Gastroesophageal sphincter (tissue), 4 donors: ENCODE results near the gene CSPG4. TPM values are rescaled to one million over a fixed set of nuclear protein-coding genes. Genes with fewer than 3 reads are reported as not detected.

Source experiments
- ATAC-seq: fragments of 150-250 bp; one replicate; pipeline ENCODE4 v1.9.1; 2016; ENCODE audit warnings: mild to moderate bottlenecking, moderate library complexity
- H3K27ac ChIP-seq, 4 donors: fragments of 200-600 bp; sonication (generic) in 3 of 4; 1 replicate in 3 of 4; 2 replicates in 1 of 4; pipeline ENCODE4 v1.5.1; 2016 to 2019
- H3K27me3 ChIP-seq: fragments of 200-600 bp; sonication (generic); one replicate; pipeline ENCODE4 v1.5.1; 2019
- H3K36me3 ChIP-seq, 2 donors: fragments of 200-600 bp; sonication (generic); one replicate each; pipeline ENCODE4 v1.5.1; 2019; ENCODE audit warnings: control low read depth in 1 of 2
- H3K4me1 ChIP-seq, 3 donors: fragments of 200-600 bp; sonication (generic); 1 replicate in 2 of 3; 2 replicates in 1 of 3; pipeline ENCODE4 v1.5.1; 2016 to 2019; ENCODE audit warnings: control low read depth in 2 of 3
- H3K4me3 ChIP-seq, 2 donors: fragments of 200-600 bp; sonication (generic); one replicate each; pipeline ENCODE4 v1.5.1; 2019; ENCODE audit warnings: mild to moderate bottlenecking in 1 of 2, moderate library complexity in 1 of 2
- H3K9me3 ChIP-seq, 3 donors: fragments of 200-600 bp; sonication (generic); one replicate each; pipeline ENCODE4 v1.5.1; 2017 to 2019; ENCODE audit warnings: control low read depth in 2 of 3
- CTCF ChIP-seq, 4 experiments: fragments of 200-600 bp in 2 of 4; fragments of 450-650 bp in 2 of 4; sonication (generic) in 1 of 4; IDR thresholded peaks; one replicate each; pipeline ENCODE4 v1.5.1; 2017 to 2019; ENCODE audit warnings: antibody characterized with exemption in 4 of 4, mild to moderate bottlenecking in 2 of 4, moderate library complexity in 2 of 4
- EP300 ChIP-seq: sonication (generic); formaldehyde crosslinking; IDR thresholded peaks from one replicate; pipeline ENCODE4 v1.6.1; 2017; ENCODE audit warnings: antibody characterized with exemption, mild to moderate bottlenecking
- POLR2A ChIP-seq, 2 donors: fragments of 450-650 bp; IDR thresholded peaks; one replicate each; pipeline ENCODE4 v1.6.1; 2017; ENCODE audit warnings: antibody characterized with exemption in 2 of 2, mild to moderate bottlenecking in 2 of 2, moderate library complexity in 1 of 2
- POLR2AphosphoS5 ChIP-seq: sonication (generic); formaldehyde crosslinking; IDR thresholded peaks from one replicate; pipeline ENCODE4 v1.6.1; 2017; ENCODE audit warnings: antibody characterized with exemption
- WGBS, 2 donors: methylation state at CpG; one replicate each; pipeline ENCODE4 v1.1.5; 2018; ENCODE audit warnings: low coverage in 1 of 2; 5-methylcytosine and 5-hydroxymethylcytosine counted together
- total RNA-seq, 4 donors: library from RNA; depleted of rRNA; stranded (reverse); fragments of >200 nt; gene quantifications; one replicate each; pipeline ENCODE4 v1.1.0, GENCODE V29; 2016

Gene CSPG4
- total RNA-seq, 4 donors from 2014 or later: 98.7 to 396 (median 151) TPM

- H3K36me3 ChIP-seq: peaks cover 0 to 43% of the 10 kb centered on the region in 2 donors
- H3K9me3 ChIP-seq: no peaks in the 10 kb centered on the region
- H3K27me3 ChIP-seq: no peaks in the 10 kb centered on the region
- H3K4me1 ChIP-seq: peaks cover 0 to 71% (median 31%) of the 10 kb centered on the region in 3 donors
- TF ChIP-seq EP300 (no peak), POLR2AphosphoS5 (peak; percentile 54), CTCF (IDR thresholded peaks at IDR 0.05) (no peak), POLR2A (IDR thresholded peaks at IDR 0.05) (no peak)
- peak overlapping the region; percentile 11 to 87 (median 86) for H3K27ac ChIP-seq
- peak; percentile 82 for ATAC-seq
- no peak overlapping the region for H3K4me3 ChIP-seq
- 64 to 80% methylated on average over 1 to 2 of the region's 10 CpGs for WGBS, 2 donors
Observed at GRCh38 chr15:75673426-75674235, 39.0 kb downstream of the CSPG4 start.

GRCh38 chr15:75672646-75673425 lies 39.8 kb downstream of the CSPG4 start:
- WGBS, 2 donors: 22% methylated on average over 3 of the region's 14 CpGs; no CpG with 5 or more reads in 1 of the 2 donors
- peaks cover 0 to 74% (median 31%) of the 10 kb centered on the region in 3 donors for H3K4me1 ChIP-seq

DNA sequence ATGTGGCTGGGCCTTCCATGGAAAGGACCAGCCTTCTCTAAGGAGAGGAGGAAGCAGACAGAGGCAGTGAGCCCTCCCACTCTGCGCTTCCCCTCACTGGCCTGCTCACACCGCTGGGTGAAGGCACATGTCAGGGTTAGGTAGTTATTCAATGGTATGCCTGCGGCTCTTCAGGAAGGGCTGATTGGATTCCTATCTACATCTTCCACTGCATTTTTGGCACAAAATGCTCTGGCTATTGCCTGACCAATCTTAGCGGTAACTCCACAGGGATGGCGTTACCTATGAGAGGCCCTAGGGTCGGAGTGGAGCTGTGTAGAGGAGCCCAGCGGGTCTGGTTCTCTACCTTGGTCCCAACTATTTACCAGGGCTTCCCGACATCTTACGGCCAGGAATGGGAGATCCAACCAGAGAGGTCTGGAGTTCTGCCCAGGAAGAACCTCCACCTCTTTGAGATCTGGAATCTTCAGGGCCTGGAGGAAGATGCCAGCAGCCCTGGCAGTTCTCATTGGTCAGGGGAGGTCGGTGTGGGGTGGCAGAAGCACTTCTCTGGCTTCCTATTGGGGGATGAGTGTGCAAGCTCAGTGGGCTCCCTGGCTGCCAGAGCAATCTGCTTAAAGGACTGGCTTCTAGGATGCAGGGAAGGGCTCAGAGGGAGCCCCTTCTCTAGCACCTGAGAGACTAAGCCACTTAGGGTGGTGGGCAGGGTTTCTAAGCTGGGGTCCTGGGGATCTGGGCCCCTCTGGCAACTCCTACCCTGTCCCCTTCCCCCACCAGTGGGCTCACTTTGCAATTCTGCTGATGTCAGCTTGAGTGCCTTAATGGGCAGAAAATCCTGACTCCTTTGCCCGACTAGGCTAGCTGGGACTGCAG lies 40.7 kb downstream of the CSPG4 start:
- Histone ChIP-seq H3K9me3 (no peaks in the 10 kb centered on the region), H3K27ac (peak overlapping the region in 3 of 4 donors; percentile 85 to 87 (median 86)), H3K27me3 (no peaks in the 10 kb centered on the region), H3K36me3 (peaks cover 0 to 27% of the 10 kb centered on the region in 2 donors), H3K4me1 (peaks cover 0 to 74% (median 40%) of the 10 kb centered on the region in 3 donors), H3K4me3 (no peak overlapping the region)
- WGBS, 2 donors: 77% methylated on average over 5 of the region's 11 CpGs; no CpG with 5 or more reads in 1 of the 2 donors
- ATAC-seq: no peak
- TF ChIP-seq POLR2A (IDR thresholded peaks at IDR 0.05) (no peak), CTCF (IDR thresholded peaks at IDR 0.05) (no peak), POLR2AphosphoS5 (peak; percentile 63), EP300 (no peak)

More at GRCh38 chr15:75672646-75673425, 39.8 kb downstream of the CSPG4 start:
- no peak overlapping the region for H3K4me3 ChIP-seq
- H3K36me3 ChIP-seq: peaks cover 0 to 35% of the 10 kb centered on the region in 2 donors
- H3K27me3 ChIP-seq: no peaks in the 10 kb centered on the region
- TF ChIP-seq POLR2A (IDR thresholded peaks at IDR 0.05) (peak in 1 of 2 donors; percentile 15), CTCF (IDR thresholded peaks at IDR 0.05) (no peak), POLR2AphosphoS5 (peak; percentile 62)
- H3K27ac ChIP-seq: peak overlapping the region; percentile 5 to 87 (median 86)
- peak; percentile 25 for ATAC-seq
- H3K9me3 ChIP-seq: no peaks in the 10 kb centered on the region

GRCh38 chr15:75669879-75670212 lies 42.8 kb downstream of the CSPG4 start:
- Histone ChIP-seq H3K27me3 (no peaks in the 10 kb centered on the region), H3K36me3 (peaks cover 0 to 6% of the 10 kb centered on the region in 2 donors), H3K4me1 (peaks cover 0 to 71% (median 43%) of the 10 kb centered on the region in 3 donors), H3K9me3 (no peaks in the 10 kb centered on the region), H3K27ac (peak overlapping the region in 2 of 4 donors; percentile 29 to 86), H3K4me3 (no peak overlapping the region)
- TF ChIP-seq POLR2AphosphoS5 (no peak), CTCF (IDR thresholded peaks at IDR 0.05) (no peak), POLR2A (IDR thresholded peaks at IDR 0.05) (no peak), EP300 (no peak)
- WGBS, 2 donors: 41 to 93% methylated on average over 3 of the region's 6 CpGs
- ATAC-seq: no peak
